GM18873 (cell line): ENCODE data around the gene MAP7.
"Not testable (repeated sequence)": the region's sequence is repeated elsewhere in the genome, so short reads cannot be mapped to it uniquely, and the experiment has no call there.

Experiments used
- ATAC-seq: cut with Tn5 transposase; IDR thresholded peaks from one replicate; pipeline ENCODE4 v1.9.1; 2021; ENCODE audit warnings: mild to moderate bottlenecking, moderate library complexity, moderate number of reproducible peaks; ENCODE audit not compliant: unreplicated experiment, low FRiP score

Gene MAP7

GRCh38 chr6:136475686-136476085 is 74.5 kb downstream of the MAP7 start:
- ATAC-seq, result no peak

GRCh38 chr6:136474241-136474640 is 76.0 kb downstream of the MAP7 start:
- ATAC-seq, result no peak

DNA sequence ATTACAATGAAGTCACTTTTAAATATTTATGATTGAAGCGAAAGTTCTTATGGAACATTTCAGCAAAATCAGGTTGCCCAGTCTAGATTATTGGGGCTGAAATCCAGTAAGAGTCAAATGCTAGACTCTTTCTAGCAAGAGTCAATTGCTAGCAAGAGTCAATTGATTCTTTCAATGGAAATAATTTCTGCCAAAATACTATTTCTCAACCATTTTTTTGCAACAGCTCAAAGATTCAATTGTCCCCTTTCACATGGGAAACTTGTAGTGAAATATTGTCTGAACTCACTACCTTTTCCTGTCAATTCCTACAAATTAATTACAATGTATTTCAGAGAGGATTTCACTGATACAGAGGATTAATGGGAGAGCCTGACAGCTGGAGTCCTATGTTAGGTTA is 78.3 kb downstream of the MAP7 start:
- ATAC-seq, result no peak

- no peak for ATAC-seq
Observed at GRCh38 chr6:136471372-136471771, 78.8 kb downstream of the MAP7 start.

DNA sequence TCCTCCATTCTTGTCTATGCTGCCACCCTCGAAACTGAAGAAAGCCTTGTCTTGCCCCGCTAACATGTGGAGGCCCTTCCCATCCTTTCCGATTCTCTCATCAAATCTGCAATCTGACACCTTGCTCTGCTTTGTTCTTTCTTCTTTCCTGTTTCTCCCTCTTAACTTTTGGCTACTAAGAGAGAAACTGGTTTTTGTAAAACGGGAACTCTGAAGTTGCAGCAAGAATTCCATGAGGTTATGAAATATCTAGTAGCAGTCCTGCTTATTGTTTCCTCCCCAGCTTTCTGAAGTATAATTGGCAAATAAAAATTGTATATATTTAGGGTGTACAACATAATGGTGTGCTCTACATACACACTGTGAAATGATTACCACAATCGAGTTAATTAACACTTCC is 80.2 kb downstream of the MAP7 start:
- no peak for ATAC-seq

GRCh38 chr6:136469154-136469553 is 81.1 kb downstream of the MAP7 start:
- ATAC-seq, result no peak

GRCh38 chr6:136468711-136469110 is 81.5 kb downstream of the MAP7 start:
- no peak for ATAC-seq

GRCh38 chr6:136467186-136467585 is 83.0 kb downstream of the MAP7 start:
- ATAC-seq, result no peak

GRCh38 chr6:136466777-136467176 is 83.4 kb downstream of the MAP7 start:
- no peak for ATAC-seq

DNA sequence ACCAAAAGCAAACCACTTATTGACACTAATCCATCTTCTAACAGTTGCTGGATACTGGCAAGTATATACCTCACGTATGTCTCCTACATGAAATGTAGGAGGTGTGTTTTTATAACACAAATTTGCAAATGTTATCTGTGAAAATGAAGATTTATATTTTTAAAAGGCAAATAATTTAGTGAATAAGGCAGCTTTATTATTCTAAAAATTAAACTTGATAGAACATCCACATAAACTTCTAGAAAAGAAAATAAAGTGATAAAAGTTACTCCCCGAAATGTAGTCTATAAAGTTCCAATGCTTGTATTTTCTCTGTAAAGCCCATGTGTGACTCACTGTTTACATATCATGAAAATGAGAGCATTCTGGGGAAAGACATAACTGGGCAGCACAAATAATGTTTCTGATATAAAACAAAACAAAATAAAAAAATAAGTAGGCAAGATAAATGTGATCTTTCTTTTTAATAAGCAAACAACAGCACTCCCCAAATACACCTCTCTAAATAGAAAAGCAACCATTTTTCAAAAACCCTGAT is 84.4 kb downstream of the MAP7 start:
- ATAC-seq, result no peak

DNA sequence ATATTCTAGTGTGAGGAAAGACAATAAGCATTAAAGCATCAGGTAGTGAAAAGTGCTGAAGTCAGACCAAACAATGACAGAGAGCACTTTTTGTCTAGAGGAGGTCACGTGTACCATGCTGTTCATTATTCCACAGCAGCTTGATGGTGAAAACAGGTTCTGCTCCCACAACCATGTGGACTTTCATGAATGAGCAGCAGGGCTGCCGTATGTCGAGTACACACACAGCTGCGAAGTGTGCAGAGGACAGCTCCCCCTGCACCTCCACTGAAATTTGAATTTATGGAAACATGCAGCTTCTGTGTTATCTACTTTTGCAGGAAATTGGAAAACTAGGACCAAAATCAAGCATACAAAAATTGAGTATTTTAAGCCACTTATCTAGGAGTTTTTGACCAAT is 85.3 kb downstream of the MAP7 start:
- no peak for ATAC-seq

GRCh38 chr6:136464148-136464547 is 86.1 kb downstream of the MAP7 start:
- ATAC-seq, result no peak

DNA sequence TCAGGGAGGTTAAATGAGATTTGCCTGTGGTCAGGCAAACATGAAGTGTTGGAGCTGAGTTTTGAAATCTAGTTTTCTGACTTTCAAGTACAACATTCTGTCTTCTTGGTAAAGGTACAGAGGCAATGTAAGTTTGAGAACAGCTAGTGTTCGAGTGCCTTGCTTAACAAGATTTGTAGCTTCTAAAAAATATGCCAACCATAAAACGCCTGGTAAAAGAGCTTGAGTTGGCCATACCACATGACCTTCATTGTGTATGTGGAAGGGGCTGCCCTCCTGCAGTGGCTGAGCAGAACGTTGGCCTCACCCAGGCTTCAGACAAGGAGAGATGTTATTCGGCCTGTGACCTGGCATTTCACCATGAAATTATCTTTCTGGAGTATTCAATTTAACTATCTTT is 86.5 kb downstream of the MAP7 start:
- no peak for ATAC-seq

DNA sequence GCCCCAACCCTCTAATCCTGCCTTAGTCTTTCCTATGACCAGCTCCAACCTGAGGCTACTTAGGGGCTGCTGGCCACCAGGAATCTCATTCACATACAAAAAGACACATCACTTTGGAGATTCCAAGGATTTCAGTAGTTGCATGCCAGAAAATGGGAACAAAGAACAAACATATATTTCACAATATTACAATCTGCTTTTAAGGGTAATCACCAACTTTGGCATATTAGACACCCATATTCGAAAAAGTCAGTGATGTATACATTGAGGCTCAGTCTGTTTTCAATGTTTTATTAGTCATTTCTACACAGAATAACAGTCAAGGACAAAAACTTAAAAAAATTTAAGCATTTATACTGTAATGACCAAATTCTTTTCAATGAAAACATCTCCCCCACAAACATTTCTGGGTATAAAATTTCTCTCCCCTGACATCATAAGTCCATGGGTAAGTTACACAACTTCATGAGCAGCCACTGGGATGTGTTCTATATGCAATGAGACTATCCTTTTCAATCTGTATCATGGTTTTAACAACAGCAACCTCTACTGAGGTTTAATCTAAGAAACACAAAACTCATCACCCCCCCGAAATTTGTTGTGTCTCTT is 103.5 kb downstream of the MAP7 start:
- no peak for ATAC-seq

GRCh38 chr6:136446145-136446544 is 104.1 kb downstream of the MAP7 start:
- no peak for ATAC-seq

DNA sequence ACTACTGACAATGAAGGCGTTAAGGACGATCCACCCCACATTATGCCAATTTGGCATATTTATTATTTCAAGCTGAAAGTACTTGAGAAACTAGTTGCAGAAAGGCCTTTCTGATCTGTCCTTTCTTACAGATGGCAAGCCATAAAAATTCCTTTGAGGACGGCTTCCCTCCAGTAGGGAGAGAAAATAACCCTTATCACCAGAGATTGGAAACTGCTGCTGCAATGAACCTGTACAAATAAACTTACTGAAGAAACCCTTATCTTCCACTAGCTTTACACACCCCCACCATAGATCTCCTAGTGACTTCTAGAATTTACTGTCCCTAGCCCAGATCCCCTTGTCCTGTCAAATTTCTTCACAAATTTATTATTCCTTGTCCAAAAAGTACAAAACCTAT is 105.2 kb downstream of the MAP7 start:
- no peak for ATAC-seq

- no peak for ATAC-seq
Observed at GRCh38 chr6:136440203-136440602, 110.0 kb downstream of the MAP7 start.

DNA sequence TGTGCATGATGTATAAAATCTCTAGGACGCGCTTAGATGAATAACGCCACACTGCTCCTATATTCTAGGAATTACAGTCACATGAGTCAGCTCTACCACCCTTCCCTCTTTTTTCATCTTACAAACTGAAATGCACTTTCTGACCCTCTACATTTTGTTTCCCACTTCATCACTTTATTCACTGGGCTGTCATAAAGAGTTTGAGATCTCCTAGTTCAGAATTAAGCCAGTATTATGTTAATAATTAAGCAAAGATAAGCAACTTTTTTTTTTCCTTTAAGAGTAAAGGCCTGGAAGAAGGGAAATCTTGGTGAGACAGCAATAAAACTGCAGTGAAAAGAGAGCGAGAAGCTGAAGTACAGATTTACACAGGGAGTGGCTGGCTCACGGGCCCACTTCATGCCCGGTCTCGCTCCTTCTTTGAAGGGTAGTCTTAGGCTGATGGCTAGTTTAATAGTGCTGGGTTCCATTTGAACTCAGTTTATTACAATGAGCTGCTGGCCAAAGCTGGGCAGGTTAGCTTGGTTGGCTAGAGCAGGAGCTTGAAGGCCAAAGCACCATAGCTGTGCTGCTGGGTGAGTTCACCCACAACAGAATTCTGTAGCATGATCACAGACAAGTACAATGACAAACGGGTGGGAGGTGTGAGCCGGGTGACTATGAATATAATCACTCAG is 110.6 kb downstream of the MAP7 start:
- no peak for ATAC-seq

- no peak for ATAC-seq
Observed at GRCh38 chr6:136438441-136438840, 111.8 kb downstream of the MAP7 start.

- no peak for ATAC-seq
Observed at GRCh38 chr6:136437246-136437645, 113.0 kb downstream of the MAP7 start.

DNA sequence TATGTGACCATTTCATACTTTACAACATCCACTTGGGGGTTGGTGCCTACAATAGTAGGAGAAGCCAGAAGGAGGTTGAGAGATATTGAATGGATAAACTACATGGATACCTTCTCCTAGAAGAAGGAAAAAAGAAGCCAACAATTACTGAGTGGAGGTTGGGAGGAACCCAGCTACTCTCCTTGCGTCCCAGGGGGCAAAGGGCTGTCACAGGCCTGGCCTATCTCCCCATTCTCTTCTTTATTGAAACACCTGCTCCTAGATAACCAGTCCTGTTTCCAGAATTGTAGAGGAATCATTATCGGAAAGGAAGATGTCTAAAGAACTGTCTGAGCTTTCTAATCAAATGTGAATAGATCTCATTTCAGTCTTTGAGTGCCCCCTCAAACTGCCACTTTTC is 115.1 kb downstream of the MAP7 start:
- ATAC-seq, result no peak

DNA sequence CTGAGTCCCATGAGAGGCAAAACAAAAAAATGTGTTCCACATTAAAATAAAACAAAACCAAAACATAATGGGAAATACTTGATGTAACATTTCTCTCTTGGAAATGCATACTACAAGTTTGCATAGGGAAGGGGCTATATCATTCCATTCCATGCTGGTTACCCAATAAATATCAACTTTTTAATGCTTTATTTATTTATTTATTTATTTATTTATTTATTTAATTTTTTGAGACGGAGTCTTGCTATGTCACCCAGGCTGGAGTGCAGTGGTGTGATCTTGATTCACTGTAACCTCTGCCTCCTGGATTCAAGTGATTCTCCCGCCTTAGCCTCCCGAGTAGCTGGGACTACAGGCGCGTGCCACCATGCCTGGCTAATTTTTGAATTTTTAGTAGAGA is 118.9 kb downstream of the MAP7 start:
- ATAC-seq, result not testable (repeated sequence)
